GM21717 (cell line): ENCODE results near the gene RGS14.

Source experiments
- ATAC-seq: cut with Tn5 transposase; IDR thresholded peaks from one replicate; pipeline ENCODE4 v1.9.1; 2021; ENCODE audit warnings: mild to moderate bottlenecking, moderate library complexity; ENCODE audit not compliant: unreplicated experiment

Gene RGS14

DNA sequence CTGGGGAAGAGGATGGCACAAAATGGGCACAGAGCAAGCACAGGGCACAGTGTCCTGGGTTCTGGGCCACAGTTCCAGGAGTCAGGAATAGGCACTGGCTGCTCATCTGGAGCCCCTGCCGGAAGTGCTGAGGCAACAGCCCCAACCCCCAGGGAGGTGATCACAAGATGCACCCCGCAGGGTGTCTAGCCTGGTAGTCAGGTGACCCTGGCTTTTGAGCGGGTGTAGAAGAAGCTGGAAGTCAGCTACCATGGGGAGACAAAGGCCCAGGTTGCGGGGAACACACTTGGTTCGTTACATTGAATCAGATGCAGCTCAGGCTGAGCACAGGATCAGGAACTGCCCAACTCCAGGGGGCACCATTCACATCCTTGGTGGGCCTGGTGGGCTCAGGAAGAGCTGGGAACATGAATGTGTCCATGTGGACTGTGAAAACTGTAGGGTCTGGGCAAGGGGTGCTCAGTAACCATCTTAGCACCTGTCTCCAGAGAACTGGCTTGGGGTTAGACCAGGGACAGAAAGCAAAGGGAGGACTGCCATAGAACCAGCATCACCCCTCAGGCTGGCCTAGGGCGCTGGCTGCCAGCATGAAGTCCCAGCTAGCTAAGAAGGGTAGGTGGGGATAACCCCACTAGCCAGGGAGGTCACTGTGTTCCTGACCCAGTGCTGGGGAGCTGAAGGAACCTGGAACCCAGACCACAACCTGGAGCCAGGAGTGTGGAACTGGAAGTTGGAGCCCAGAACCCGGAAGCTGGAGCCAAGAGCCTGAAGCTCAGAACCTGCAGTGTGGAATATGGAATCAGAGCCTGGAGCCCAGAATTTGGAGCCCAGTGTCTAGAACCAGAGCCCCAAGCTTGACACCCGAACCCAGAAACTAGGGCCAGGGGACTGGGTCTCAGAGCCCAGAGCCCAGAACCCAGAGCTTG, 20.4 kb downstream of the RGS14 start:
- ATAC-seq, result no peak

DNA sequence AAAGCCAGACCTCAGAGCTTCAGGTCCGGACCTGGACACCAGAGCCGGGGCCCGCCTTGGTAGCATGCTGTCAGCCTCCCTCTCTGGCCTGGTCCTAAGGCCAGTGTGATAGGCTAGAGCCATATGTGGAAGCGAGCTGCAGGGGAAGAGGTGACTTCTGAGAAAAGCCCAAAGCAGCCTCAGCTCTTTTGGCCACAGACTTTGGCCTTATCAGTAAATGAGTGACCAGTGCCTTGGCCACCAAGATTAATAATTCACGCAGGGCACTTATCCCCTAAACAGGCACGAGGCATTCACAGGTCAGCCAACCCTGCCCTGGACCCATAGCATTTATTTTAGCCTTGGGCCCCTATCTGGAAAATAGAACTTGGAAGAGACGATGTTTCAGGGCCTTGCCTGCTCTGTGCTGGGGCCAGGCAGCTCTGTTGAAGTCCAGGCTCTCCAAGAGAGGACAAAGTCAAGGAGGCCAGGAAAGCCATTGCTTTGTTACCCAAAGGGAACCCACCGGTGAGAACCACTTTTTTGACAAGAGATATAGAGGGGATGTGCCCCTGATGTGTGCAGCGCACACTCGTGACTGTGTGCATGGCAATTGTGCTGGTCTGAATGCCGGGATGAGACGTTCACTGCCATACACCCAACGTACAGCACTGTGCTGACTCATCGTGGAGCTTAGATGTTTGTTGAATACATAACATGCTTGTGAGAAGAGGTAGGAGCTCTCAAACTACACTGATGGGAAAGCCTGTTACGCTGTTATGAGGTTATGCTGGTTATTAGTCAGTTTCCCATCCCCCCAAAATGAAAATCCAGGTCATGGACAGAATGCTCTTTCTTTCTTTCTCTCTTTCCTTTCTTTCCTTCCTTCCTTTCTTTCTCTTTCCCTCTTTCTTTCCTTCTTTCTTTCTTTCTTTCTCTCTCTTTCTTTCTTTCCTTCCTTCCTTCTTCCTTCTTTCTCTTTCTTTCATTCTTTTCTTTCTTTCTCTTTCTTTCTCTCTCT, 21.5 kb downstream of the RGS14 start:
- no peak for ATAC-seq

DNA sequence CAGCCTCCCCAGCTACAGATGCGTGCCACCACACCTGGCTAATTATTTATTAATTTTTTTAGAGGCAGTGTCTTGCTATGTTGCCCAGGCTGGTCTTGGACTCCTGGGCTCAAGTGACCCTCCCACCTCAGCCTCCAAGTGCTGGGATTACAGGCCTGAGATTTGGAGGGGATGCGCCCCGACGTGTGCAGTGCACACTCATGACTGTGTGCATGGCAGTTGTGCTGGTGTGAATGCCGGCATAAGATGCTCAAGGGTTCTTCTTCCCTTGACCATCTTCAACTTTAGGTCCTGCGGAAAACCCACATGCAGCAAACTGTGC, 23.0 kb downstream of the RGS14 start:
- no peak for ATAC-seq

DNA sequence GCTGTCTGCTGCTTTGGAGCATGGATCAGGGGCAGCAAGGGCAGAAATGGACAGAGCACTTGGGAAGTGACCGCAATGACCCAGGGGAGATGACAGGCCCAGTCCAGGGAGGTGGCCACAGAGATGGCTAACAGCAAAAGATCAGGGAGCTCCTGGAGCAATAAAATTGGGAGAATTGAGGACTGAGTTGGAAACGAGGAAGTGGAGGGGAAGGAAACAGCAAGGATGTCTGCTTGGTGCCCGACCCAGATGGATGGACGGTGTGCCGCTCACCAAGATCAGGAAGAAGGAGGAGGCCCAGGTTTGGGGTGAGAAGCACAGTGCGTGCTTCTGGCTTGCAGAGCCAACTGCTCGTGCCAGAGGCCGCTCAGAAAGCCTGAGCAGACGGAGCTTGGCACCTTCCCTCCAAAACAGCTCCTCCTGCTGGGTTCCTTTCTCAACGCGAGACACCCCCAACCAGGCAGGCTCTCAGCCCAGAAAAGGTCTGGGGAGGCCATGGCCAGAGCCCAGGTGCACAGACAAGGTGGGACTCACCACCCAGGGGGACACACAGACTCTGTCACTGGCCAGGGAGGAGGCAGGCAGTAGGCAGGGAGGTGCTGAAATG, 24.8 kb downstream of the RGS14 start:
- no peak for ATAC-seq

DNA sequence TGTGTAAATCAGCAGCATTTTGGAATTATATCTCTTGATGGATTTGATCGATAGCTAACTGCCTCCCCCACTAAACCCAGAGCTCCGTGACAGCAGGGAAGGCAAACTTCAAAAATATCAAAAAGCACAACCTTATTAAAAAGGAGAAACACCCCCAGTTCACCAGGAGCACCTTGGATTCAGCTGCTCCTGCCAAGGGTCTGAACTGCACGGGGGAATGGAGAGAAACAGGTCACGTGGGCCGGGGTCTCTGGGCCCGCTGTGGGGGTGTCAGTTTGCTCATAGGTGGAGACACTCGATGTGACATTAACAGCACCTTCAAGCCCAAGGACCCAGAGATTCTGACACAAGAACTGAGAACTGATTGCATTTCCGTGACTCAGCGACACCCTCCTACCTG, 25.5 kb downstream of the RGS14 start:
- no peak for ATAC-seq

DNA sequence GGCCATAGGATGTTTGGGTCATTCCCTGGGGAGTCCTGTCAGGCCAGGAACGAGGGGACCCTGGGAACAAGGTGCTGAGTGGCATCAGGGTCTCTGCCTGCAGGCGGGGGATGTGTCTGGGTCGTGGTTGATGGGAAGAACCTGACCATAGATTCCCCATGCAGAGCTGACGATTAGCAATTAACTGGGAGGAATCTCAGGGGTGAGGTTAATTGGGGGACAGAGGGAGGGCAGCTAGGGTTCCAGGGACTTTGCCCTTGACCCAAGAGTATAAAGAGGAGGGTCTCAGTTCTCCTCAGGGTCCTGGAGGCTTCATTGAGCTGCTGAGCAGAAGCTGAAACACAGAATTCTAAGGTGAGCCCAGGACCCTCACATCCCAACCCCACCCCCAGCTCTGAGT, 26.4 kb downstream of the RGS14 start, which contains the start of gene SLC34A1:
TSS of gene SLC34A1 (plus strand) at position 301 of the 400 bp plus-strand sequence. CDS start 1,308 bp downstream, outside the sequence.
- ATAC-seq, result no peak

DNA sequence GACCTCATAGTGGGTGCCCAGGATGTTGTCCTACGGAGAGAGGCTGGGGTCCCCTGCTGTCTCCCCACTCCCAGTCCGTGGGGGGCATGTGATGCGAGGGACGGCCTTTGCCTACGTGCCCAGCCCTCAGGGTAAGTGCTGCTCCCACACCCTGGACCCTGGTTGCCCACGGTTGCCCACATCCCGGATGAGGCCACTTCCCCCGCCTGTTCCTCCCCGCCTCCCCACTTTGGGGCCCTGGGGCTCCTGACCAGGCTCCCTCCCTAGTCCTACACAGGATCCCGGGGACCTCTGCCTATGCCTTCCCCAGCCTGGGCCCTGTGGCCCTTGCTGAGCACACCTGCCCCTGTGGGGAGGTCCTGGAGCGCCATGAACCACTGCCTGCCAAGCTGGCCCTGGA, 28.0 kb downstream of the RGS14 start:
- no peak for ATAC-seq

DNA sequence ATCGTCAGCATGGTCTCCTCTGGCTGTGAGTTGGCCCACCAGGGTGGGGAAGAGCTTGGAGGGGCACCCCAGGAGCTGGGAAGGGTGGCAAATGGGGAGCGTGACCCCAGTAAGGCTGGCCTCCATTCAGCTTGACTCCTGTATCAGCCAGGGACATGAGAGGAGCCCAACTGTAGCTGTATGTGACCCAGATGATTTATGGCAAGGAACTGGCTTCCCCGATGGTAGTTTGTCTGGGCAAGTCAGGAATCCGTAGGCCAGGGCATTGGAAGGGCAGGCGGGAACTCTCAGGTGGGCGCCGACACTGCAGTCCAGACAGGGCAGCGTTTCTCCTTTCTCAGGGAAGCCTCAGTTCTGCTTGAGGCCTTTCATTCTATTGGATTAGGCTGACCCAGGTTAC, 28.8 kb downstream of the RGS14 start:
- no peak for ATAC-seq

DNA sequence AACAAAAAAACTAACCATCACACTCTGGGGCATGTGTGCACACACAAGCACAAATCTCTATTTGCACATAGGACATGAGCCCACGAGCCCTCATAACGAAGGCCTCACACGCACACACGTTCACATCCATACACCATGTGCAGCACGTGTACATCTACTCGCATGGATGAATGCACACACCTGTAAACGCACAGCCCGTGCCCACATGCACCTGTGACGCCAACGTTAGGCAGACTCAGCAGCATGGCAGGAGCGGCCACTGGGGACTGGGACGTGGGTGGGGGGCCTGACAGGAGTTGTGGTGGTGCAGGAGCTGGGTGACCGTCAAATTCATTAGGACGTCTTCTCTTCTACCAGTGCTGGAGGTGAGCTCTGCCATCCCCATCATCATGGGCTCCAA, 29.7 kb downstream of the RGS14 start:
- no peak for ATAC-seq

DNA sequence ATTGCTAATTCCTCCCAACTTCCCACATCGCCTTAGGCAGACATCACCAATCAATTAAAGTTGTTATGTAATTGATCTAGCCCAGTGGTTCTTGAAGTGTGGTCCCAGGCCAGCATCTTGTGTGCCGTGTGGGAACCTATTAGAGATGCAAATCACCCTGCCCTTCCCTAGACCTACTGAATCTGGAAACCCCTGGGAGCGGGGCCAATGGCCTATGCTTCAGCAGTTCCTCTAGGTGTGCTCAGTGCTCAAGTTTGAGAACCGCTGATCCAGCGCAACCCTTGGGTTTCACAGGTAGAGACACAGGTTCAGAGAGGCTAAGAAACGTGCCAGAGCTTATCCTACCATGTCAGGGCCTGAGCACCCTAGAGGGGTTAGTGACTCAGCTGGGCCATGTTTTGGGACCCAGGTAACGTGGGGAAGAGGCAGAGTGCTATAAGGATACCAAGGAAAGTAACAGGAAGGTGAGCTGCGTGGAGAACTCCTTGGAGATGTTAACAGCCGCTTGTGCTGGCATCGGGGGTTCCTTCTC, 30.9 kb downstream of the RGS14 start:
- no peak for ATAC-seq

DNA sequence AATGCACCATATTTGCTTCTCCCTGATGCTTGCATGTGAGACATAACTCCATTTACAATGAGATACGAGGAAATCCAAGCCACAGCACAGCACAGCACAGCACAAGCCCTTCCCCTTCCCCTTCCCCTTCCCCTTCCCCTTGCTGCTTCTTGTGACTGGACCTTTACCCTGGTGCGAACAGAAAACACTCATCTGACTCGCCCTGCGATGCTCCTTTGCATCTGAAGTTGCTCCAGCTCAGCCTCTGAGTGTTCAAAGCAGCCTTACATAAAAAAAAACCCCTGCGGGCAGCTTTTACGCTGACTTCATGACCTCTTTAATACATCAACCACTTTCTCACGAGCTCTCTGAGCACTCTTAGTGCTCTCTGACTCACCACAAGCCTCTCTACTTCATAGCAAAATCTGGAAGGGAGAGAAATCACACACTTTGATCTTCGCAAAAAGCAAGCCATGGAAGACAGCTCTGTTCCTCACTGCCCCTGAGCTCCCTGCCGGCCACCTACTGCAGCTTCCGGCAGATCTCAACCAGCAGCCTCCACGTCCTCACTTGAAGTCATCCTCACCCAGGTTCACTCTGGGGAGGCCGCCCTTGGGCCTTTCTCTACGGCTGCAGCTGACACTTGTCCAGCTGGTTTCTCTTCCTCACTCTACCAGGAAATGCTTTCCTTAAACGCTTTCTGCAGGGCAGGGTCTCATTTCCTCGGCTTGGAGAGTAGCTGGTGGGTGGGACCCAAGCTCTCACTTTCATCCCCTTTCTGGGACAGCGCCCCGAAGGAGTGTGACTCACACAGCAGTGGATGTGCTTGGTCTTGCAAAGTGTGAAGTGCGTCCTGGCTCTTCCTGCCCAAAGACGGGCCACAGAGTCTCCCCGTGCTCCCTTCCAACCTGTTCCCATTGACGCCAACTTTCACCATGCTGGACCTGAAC, 31.8 kb downstream of the RGS14 start:
- no peak for ATAC-seq

DNA sequence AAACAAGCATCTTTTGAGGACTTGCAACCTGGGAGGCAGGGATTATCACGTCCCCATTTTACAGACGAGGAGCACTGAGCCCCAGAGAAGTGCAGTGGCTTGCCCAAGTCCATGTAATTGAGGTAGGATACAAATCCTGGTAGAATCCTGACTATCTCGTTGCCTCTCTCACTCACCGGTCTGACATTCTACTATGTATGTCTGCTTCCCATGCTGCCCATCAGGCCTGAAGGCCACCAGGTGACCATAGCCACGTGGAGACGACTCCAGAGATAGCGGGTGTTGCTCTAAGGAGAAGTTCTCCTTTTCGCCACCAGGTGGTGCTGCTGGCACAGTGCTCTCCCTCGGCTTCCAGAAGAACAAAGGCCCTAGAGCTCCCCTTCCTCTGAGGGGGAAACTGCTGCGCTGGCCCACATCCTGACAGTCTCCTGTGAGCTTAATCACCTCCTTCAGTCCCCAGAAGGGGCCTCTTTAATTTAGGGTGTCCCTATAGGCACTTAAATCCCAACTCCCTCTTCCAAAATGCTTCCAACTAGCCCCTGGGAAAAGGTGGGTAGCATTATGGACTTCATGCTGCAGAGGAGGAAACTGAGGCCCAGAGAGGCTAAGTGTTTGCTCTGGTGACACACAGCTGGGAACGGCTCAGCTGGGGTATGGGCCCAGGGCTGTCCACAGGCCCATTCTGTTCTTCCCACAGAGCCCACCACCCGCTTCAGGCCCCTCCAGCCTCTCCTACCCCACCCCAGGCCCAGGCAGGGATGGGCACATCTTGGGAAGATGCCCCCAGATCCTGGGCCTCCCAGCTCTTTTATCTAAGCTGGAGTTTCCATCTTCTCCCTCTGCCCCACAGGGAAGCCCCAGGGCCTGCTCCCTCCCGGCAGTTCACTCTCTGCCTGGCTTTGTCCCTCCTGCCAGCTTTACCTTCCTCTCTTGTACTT, 32.9 kb downstream of the RGS14 start:
- peak; percentile 51 for ATAC-seq

DNA sequence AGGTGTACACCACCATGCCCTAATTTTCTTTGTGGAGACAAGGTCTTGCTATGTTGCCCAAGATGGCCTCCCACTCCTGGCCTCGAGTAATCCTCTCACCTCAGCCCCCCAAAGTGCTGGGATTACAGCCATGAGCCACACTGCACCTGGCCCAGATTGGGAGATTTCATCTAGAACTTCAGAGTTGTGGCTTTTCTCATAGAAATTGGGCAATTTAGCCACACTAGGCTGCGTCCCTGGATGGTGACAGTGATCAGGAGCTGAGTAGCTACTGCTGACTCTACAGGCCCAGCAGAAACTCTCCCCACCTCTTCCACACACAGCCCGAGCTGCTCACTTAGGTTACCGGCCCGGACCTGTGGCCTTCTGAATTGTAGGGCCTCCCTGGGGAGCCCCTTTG, 35.0 kb downstream of the RGS14 start:
- ATAC-seq, result no peak

DNA sequence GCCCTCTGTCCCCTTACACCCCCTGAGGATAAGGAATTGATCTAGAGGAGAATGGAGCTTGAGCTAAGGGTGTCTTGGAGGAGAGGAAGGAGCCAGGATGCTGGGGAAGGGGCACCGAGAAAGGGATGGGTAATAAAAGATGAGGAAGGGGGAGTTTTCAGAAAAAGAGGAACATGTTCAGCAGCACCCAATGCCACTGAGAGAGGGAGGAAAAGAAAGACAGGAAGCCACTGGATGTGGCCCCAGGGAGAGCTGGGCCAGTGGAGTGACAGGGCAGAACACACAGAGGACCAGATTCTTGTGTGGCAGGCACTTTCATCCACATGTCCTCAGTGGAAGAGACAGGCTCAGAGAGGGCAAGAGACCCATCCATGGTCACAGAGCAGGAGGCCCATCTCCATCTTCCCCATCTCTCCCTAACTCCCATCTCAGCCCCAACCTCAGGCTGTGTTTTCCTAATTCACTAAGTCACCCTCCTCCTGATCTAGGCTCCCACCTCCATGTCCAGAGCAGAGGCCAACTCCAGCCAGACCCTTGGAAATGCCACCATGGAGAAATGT, 35.6 kb downstream of the RGS14 start:
- no peak for ATAC-seq

DNA sequence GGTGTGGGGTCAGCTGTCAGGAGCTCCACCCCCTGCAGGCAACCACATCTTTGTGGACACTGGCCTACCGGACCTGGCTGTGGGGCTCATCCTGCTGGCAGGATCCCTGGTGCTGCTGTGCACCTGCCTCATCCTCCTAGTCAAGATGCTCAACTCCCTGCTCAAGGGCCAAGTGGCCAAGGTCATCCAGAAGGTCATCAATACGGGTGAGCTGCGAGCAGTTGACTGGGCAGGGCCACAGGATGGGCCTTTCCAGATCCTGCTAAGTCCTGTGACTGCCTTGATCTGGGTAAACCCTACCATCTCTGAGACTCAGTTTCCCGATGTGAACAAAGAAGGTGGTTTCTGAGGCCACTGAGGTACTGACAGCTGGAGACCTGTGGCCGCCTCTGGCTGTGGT, 36.3 kb downstream of the RGS14 start:
- no peak for ATAC-seq

DNA sequence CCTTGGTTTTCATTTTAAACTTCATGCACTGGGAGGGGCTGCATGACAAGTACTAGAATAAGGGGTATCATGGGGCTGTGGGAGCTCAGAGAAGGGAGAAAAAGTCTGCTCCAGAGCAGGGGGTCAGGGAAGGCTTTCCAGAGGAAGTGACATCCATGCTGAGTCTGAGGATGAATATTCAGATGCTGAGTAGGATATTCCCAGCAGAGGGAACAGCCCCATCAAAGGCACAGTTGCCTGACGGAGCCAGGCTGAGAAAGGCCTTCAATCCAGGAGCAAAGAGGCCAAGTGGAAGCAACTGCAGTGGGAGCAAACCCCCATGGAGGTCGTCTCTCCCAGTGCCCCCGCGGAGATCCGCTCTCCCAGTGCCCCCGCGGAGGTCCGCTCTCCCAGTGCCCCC, 38.4 kb downstream of the RGS14 start:
- ATAC-seq, result no peak

DNA sequence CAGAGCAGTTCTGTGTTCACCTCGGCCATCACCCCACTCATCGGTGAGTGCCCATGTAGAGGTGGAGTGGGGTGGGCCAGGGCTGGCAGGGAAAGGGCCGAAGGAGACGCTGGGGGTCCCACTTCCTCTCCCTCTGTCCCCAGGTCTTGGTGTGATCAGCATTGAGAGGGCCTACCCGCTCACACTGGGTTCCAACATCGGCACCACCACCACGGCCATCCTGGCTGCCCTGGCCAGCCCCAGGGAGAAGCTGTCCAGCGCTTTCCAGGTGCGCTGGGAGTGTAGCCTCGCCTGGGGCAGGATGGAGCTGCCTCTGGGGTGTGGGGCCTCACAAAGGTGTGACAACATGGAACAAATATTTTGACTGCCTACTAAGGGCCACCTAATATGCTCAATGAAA, 39.1 kb downstream of the RGS14 start:
- ATAC-seq, result no peak

DNA sequence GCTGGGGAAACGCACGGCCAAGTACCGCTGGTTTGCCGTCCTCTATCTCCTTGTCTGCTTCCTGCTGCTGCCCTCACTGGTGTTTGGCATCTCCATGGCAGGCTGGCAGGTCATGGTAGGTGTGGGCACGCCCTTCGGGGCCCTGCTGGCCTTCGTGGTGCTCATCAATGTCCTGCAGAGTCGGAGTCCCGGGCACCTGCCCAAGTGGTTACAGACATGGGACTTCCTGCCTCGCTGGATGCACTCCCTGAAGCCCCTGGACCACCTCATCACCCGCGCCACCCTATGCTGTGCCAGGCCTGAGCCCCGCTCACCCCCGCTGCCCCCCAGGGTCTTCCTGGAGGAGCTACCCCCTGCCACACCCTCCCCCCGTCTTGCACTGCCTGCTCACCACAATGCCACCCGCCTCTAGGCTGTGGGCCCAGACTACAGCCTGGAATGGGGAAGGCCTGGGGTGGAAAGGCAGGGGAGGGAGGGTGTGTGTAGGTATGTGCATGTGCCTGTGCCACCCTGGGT, 40.2 kb downstream of the RGS14 start:
- ATAC-seq, result no peak
